Epithelial cell of esophagus (primary cell): ENCODE measurements around the gene PKIG.

Experiments
- DNase-seq: peaks from one replicate; pipeline ENCODE4 v3.0.0; 2010; ENCODE audit warnings: low read depth
- H3K4me3 ChIP-seq: 2 replicates; pipeline ENCODE4 v1.5.1; 2011; ENCODE audit warnings: mild to moderate bottlenecking, low read length, control low read depth
- TF ChIP-seq, protein P1 (sequence below): IDR thresholded peaks from 2 replicates; pipeline ENCODE4 v1.5.1; 2011; ENCODE audit warnings: low read depth, mild to moderate bottlenecking, low read length, control low read depth, inconsistent platforms; ENCODE audit not compliant: insufficient read depth; ENCODE audit errors: missing control alignments

PKIG gene

GRCh38 chr20:44609516-44610312 is 27.3 kb downstream of the PKIG start:
- no peak overlapping the region for H3K4me3 ChIP-seq

GRCh38 chr20:44610313-44610962 is 28.1 kb downstream of the PKIG start:
- TF ChIP-seq, protein P1, sequence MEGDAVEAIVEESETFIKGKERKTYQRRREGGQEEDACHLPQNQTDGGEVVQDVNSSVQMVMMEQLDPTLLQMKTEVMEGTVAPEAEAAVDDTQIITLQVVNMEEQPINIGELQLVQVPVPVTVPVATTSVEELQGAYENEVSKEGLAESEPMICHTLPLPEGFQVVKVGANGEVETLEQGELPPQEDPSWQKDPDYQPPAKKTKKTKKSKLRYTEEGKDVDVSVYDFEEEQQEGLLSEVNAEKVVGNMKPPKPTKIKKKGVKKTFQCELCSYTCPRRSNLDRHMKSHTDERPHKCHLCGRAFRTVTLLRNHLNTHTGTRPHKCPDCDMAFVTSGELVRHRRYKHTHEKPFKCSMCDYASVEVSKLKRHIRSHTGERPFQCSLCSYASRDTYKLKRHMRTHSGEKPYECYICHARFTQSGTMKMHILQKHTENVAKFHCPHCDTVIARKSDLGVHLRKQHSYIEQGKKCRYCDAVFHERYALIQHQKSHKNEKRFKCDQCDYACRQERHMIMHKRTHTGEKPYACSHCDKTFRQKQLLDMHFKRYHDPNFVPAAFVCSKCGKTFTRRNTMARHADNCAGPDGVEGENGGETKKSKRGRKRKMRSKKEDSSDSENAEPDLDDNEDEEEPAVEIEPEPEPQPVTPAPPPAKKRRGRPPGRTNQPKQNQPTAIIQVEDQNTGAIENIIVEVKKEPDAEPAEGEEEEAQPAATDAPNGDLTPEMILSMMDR: no peak
- DNase-seq: peak; percentile 9

More at GRCh38 chr20:44609516-44610312, 27.3 kb downstream of the PKIG start:
- peak; percentile 84 for DNase-seq
- TF ChIP-seq, protein P1: peak; percentile 99

DNA sequence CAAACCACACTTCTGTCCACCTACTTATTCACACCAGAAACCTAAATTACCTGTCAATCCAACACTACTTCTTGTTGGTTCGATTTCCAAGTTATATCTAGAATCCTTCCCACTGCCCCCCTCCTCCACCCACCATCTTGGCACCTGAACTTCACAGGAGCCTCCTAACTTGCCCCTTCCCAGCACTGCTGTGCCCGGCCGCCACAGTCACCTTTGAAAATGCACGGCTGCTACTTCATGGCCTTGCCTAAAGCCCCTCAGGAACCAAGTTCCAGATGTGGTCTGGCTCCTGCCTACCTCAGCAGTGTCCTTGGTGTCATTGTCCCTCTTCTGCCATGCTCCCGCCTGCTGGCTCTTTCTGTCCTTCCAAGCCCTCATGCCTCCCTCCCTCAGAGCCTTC is 31.2 kb downstream of the PKIG start:
- no peak for DNase-seq
- TF ChIP-seq, protein P1: no peak
- H3K4me3 ChIP-seq: no peak overlapping the region

More at GRCh38 chr20:44610313-44610962, 28.1 kb downstream of the PKIG start:
- no peak overlapping the region for H3K4me3 ChIP-seq

DNA sequence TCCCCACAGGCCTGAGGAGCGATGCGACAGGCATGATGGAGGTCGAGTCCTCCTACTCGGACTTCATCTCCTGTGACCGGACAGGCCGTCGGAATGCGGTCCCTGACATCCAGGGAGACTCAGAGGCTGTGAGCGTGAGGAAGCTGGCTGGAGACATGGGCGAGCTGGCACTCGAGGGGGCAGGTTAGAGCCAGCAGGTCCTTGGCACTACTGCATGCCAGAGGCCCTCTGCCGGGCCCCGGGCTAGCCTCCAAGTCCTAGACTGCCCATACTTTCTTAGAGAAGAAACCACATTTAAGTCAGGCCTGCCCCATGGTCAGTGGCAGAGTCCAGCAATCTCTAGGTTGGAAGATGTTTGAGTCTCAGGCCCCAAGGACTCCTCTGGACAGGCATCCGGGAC is 32.1 kb downstream of the PKIG start:
- no peak overlapping the region for H3K4me3 ChIP-seq
- TF ChIP-seq, protein P1: no peak
- no peak for DNase-seq

GRCh38 chr20:44615169-44615791 is 32.9 kb downstream of the PKIG start:
- DNase-seq: no peak
- no peak overlapping the region for H3K4me3 ChIP-seq
- TF ChIP-seq, protein P1: no peak

DNA sequence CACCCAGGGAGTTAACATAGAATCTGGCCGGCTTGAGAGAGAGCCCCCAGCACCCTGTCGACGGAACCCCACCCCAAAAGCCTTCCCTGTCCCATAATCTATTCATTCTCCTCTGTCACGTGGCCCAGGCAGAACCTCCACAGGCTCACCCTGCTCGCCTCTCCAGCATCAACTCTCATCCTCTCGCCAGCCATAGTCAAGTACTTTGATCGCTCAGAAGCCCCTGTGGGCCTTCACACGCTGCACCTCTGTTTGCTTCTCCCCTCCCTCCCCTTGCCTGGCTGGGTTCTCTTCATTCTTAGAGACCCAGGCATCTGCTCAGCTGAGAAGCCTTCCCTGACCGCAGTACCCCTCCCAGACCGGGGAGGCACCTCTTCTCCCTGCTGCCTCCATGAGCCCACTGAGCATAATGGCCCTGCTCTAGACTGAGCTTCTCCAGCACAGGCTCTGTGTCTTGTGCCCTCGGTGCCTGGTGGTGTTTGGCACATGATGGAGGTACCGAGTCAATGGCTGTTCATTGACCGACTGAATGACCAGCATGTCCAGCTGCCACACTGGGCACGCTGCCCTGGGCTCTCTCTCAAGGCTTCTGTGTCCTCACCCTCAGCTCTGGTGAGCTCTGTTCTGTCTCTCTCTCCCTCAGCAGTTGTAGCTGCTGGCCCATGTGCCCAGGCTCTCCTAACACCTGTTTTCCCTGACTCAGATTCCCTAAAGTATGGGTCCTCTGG is 33.7 kb downstream of the PKIG start:
- TF ChIP-seq, protein P1: no peak
- no peak overlapping the region for H3K4me3 ChIP-seq
- DNase-seq: no peak
